AG09319 (cell line): ENCODE results near the gene ZNF407.
A peak's percentile ranks its signal among the peaks of the same experiment; 100 is the strongest.

Source experiments
- DNase-seq: peaks from one replicate; pipeline ENCODE4 v3.0.0-alpha.2; 2010; ENCODE audit warnings: low read depth; ENCODE audit errors: extremely low read depth
- CTCF ChIP-seq: IDR thresholded peaks from 2 replicates; pipeline ENCODE4 v1.5.1; 2011; ENCODE audit warnings: low read depth, mild to moderate bottlenecking, inconsistent platforms, low read length, moderate library complexity

The ZNF407 gene

GRCh38 chr18:74589021-74589420 is 8.6 kb upstream of the ZNF407 start:
- no peak for TF ChIP-seq CTCF
- no peak for DNase-seq

GRCh38 chr18:74589811-74590210 is 7.9 kb upstream of the ZNF407 start:
- TF ChIP-seq CTCF = no peak
- DNase-seq = no peak

GRCh38 chr18:74590671-74591070 is 7.0 kb upstream of the ZNF407 start:
- TF ChIP-seq CTCF = no peak
- no peak for DNase-seq

- TF ChIP-seq CTCF = no peak
Observed at GRCh38 chr18:74595431-74595830, 2.2 kb upstream of the ZNF407 start.

GRCh38 chr18:74597034-74597661 is 522 bp upstream of the ZNF407 start:
- TF ChIP-seq CTCF = no peak
- DNase-seq = peak; percentile 42

More at GRCh38 chr18:74595431-74595830, 2.2 kb upstream of the ZNF407 start:
- no peak for DNase-seq

GRCh38 chr18:74598350-74599001 is 806 bp downstream of the ZNF407 start:
- no peak for DNase-seq
- peak; percentile 15; the same call in 1 of the 2 replicates for TF ChIP-seq CTCF

GRCh38 chr18:74604361-74604760 is 6.7 kb downstream of the ZNF407 start:
- no peak; the same call in 1 of the 2 replicates for TF ChIP-seq CTCF
- DNase-seq = no peak
